ENCODE results near the gene ST3GAL4.
A peak's percentile ranks its signal among the peaks of the same experiment; 100 is the strongest.
"Not testable (repeated sequence)": the region's sequence is repeated elsewhere in the genome, so short reads cannot be mapped to it uniquely, and the experiment has no call there.

Gene ST3GAL4

GRCh38 chr11:126355324-126355925 lies at the start of gene ST3GAL4:
TSS of gene ST3GAL4 (plus strand) at chr11:126355686. CDS start at chr11:126406156, 50,470 bp downstream.
- DNase-seq = peak; percentile 76

GRCh38 chr11:126305699-126306098 lies 49.8 kb upstream of the ST3GAL4 start:
- no peak for DNase-seq

- no peak for DNase-seq
Observed at GRCh38 chr11:126307706-126308105, 47.8 kb upstream of the ST3GAL4 start.

- DNase-seq = no peak
Observed at GRCh38 chr11:126308271-126308671, 47.2 kb upstream of the ST3GAL4 start.

- DNase-seq = not testable (repeated sequence)
Observed at GRCh38 chr11:126308771-126309170, 46.7 kb upstream of the ST3GAL4 start.

GRCh38 chr11:126310200-126310991 lies 45.1 kb upstream of the ST3GAL4 start:
- DNase-seq = peak; percentile 57

GRCh38 chr11:126310992-126311310 lies 44.5 kb upstream of the ST3GAL4 start:
- no peak for DNase-seq

- DNase-seq = no peak
Observed at GRCh38 chr11:126311401-126312291, 43.8 kb upstream of the ST3GAL4 start.

GRCh38 chr11:126312961-126313360 lies 42.5 kb upstream of the ST3GAL4 start:
- no peak for DNase-seq

GRCh38 chr11:126313826-126314225 lies 41.7 kb upstream of the ST3GAL4 start:
- no peak for DNase-seq

GRCh38 chr11:126317432-126317755 lies 38.1 kb upstream of the ST3GAL4 start:
- no peak for DNase-seq

- no peak for DNase-seq
Observed at GRCh38 chr11:126317756-126318573, 37.5 kb upstream of the ST3GAL4 start.

GRCh38 chr11:126318574-126319373 lies 36.7 kb upstream of the ST3GAL4 start:
- DNase-seq = no peak

- DNase-seq = no peak
Observed at GRCh38 chr11:126319374-126319740, 36.1 kb upstream of the ST3GAL4 start.

- DNase-seq = no peak
Observed at GRCh38 chr11:126322996-126323395, 32.5 kb upstream of the ST3GAL4 start.

GRCh38 chr11:126327281-126328000 lies 28.0 kb upstream of the ST3GAL4 start:
- no peak for DNase-seq

- no peak for DNase-seq
Observed at GRCh38 chr11:126328001-126328390, 27.5 kb upstream of the ST3GAL4 start.

- DNase-seq = no peak
Observed at GRCh38 chr11:126328444-126328843, 27.0 kb upstream of the ST3GAL4 start.

- DNase-seq = no peak
Observed at GRCh38 chr11:126328938-126329643, 26.4 kb upstream of the ST3GAL4 start.

- DNase-seq = no peak
Observed at GRCh38 chr11:126329644-126330211, 25.8 kb upstream of the ST3GAL4 start.
